SU-DHL-6 (cell line): Measurements from ENCODE around the gene UNC119B.

Experiments used
- EZH2phosphoT487 ChIP-seq: fragments of 200-600 bp; sonication (generic), shearing (Covaris generic); conservative IDR thresholded peaks from 2 replicates; pipeline ENCODE4 v1.6.1; 2018; ENCODE audit warnings: mild to moderate bottlenecking, antibody characterized with exemption, low read length, moderate library complexity, mixed read lengths
- TF ChIP-seq, protein P1 (sequence below): fragments of 200-600 bp; sonication (generic); IDR thresholded peaks from one replicate; pipeline ENCODE4 v1.5.1; 2017; ENCODE audit warnings: antibody characterized with exemption, mild to moderate bottlenecking, low read length, moderate library complexity; ENCODE audit not compliant: insufficient read depth, poor library complexity, severe bottlenecking

DNA sequence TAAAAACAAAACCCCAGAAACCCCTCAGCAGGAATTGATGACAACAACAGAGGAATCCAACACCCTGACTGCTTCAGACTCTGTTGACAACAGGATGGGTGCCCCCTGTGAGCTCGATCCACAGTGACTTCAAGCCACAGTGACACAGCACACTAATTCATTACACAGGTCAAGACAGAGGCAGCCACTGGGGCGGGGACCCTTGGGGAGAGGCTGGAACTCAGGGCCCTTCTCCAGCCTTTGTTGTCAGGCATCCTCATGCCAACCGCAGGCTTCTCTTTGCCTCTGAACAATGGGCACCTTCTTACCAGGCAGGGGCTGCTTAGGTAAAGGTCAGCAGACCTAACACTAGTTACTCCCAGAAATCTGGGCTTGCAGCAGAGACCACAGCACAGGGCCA, 53.0 kb downstream of the UNC119B start:
- TF ChIP-seq, protein P1, sequence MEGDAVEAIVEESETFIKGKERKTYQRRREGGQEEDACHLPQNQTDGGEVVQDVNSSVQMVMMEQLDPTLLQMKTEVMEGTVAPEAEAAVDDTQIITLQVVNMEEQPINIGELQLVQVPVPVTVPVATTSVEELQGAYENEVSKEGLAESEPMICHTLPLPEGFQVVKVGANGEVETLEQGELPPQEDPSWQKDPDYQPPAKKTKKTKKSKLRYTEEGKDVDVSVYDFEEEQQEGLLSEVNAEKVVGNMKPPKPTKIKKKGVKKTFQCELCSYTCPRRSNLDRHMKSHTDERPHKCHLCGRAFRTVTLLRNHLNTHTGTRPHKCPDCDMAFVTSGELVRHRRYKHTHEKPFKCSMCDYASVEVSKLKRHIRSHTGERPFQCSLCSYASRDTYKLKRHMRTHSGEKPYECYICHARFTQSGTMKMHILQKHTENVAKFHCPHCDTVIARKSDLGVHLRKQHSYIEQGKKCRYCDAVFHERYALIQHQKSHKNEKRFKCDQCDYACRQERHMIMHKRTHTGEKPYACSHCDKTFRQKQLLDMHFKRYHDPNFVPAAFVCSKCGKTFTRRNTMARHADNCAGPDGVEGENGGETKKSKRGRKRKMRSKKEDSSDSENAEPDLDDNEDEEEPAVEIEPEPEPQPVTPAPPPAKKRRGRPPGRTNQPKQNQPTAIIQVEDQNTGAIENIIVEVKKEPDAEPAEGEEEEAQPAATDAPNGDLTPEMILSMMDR = no peak
- TF ChIP-seq EZH2phosphoT487 = no peak
